22Rv1 (cell line): ENCODE data around the gene MCM10.

ENCODE experiments used
- ZFX ChIP-seq: fragments of 450-650 bp; IDR thresholded peaks from 2 replicates; pipeline ENCODE4 v1.6.1; 2017; ENCODE audit warnings: antibody characterized with exemption, borderline replicate concordance
- TF ChIP-seq, protein P1 (sequence below): fragments of 450-650 bp; IDR thresholded peaks from 2 replicates; pipeline ENCODE4 v1.5.1; 2017; ENCODE audit warnings: mild to moderate bottlenecking

DNA sequence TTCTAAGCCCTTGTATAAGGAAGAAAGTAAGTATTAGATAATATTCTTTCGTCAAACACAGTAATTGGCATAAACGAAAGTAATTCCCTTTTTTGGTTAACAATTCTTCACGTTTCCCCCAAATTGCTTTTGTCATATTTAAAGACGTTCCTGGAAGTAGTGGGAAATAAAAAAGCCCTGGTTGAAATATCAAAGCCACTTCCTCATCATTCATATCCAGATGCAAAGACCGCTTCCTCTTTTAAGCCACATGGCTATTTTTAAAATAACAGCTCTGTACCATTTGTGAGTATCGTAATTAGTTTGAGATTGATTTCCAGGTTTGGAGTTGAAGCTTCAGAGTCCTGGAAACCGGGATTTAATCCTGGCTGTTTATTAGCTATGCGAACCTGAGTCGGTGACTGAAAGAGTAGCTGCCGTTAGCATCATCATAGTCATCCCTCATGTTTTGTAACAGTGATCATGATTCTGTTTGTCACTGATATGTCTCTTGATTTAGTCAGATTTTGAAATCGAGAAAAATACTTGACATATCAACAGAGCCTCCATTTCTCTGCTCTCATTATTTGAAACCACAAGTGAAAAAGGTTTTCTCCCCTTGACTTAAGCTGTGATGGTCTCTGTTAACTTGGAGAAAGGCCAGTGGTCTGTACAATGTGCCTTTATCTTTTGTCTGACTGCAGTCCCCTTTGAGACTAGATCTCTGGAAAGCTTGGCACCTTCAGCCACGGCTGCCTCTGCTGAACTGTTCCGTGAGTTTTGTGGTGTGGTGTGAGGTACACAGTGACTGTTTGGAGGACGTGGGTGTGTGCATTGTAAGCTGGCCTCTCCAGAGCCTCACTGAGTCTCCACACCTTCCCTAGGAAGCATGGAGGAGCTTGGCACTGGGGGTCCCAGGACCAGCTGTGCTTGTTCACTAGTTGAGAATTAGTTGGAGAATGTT lies 43.2 kb upstream of the MCM10 start:
- TF ChIP-seq, protein P1, sequence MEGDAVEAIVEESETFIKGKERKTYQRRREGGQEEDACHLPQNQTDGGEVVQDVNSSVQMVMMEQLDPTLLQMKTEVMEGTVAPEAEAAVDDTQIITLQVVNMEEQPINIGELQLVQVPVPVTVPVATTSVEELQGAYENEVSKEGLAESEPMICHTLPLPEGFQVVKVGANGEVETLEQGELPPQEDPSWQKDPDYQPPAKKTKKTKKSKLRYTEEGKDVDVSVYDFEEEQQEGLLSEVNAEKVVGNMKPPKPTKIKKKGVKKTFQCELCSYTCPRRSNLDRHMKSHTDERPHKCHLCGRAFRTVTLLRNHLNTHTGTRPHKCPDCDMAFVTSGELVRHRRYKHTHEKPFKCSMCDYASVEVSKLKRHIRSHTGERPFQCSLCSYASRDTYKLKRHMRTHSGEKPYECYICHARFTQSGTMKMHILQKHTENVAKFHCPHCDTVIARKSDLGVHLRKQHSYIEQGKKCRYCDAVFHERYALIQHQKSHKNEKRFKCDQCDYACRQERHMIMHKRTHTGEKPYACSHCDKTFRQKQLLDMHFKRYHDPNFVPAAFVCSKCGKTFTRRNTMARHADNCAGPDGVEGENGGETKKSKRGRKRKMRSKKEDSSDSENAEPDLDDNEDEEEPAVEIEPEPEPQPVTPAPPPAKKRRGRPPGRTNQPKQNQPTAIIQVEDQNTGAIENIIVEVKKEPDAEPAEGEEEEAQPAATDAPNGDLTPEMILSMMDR, result no peak
- no peak for TF ChIP-seq ZFX
